Stimulated activated CD4-positive, alpha-beta T cell treated with anti-CD3 and anti-CD28 coated beads, Interleukin-4, amount 100 ng/mL, for 4 hours (primary cell): ENCODE data around the gene MAGI3.
"Not testable (repeated sequence)": the region's sequence is repeated elsewhere in the genome, so short reads cannot be mapped to it uniquely, and the experiment has no call there.

Experiments
- DNase-seq, 2 experiments: peaks; one replicate each; pipeline ENCODE4 v3.0.0-alpha.2; 2020

Gene MAGI3

DNA sequence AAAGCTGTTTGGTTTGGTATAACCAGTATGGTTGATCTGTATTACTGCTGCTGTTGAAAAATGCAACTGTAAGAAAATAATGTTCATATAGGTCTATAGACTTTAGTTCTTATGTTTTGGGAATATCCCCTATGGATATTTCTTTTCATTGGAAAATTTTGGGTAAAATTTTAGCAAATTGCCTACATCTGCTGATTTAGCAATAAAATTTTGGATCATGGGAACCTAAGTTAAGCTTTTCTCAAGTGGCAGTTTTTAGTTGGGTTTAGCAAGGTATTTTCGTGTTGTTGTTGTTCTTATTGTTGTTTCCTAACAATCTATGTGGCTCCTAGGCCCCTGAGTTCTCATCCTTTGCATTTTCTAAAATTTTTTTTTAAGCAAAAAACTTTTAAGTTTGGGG lies 201.9 kb downstream of the MAGI3 start:
- no peak for DNase-seq

- DNase-seq, result no peak
These were observed 203.4 kb downstream of the MAGI3 start for GRCh38 chr1:113593550-113594297.

DNA sequence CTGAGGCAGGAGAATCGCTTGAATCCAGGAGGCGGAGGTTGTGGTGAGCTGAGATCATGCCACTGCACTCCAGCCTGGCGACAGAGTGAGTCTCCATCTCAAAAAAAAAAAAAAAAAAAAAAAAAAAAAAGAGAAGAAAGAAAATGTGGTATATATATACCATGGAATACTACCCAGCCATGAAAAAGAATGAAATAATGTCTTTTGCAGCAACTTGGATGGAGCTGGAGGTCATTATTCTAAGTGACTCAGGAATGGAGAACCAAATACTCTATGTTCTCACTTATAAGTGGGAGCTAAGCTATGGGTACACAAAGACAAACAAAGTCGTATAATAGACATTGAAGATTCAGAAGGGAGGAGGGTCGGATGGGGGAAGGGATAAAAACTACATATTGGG lies 214.2 kb downstream of the MAGI3 start:
- DNase-seq, result not testable (repeated sequence)

DNA sequence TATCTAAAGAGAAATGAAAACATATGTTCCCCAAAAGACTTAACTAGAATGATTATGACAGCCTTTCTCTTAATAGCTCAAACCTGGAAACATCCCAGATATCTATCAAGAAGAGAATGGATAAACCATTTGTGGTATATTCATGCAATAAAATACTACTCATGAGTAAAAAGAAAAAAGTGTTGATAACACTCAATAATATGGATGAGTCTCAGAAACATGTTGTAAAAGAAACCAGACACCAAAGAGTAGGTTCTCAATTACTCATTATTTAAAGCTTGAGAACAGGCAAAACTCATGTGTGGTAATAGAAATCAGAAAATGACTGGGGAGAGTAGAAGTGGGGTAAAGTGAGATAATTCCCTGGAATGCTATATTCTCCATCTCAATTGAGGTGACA lies 214.8 kb downstream of the MAGI3 start:
- DNase-seq, result no peak

DNA sequence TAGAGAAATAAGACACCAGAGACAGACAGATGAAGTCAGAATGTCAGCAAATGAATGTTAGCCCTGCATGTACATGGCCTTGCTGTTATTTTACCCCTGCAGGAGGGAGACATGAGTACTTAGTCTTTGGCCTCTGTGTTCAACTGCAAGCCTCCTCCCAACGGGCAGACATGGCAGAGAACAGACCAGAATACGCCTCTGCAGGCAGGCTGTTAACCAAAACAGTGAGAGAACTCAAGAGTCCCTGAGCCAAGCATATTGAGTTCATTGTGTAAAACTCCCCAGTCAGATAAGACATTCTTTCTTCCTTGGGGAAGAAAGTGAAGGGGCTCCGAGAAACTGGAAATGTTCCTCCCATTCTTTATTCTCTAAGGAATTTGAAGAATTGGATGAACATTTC lies 218.1 kb downstream of the MAGI3 start:
- DNase-seq, result no peak

- DNase-seq, result no peak
These were observed 220.1 kb downstream of the MAGI3 start for GRCh38 chr1:113610372-113610771.

- no peak for DNase-seq
These were observed 225.1 kb downstream of the MAGI3 start for GRCh38 chr1:113615425-113615824.

GRCh38 chr1:113616156-113616555 lies 225.8 kb downstream of the MAGI3 start:
- DNase-seq, result no peak

- no peak for DNase-seq
These were observed 227.3 kb downstream of the MAGI3 start for GRCh38 chr1:113617438-113618141.

- DNase-seq, result no peak
These were observed 238.7 kb downstream of the MAGI3 start for GRCh38 chr1:113628997-113629396.

GRCh38 chr1:113630340-113631327 lies 240.3 kb downstream of the MAGI3 start:
- DNase-seq, result no peak

GRCh38 chr1:113641396-113641795 lies 251.1 kb downstream of the MAGI3 start:
- DNase-seq, result no peak

GRCh38 chr1:113647164-113647563 lies 256.8 kb downstream of the MAGI3 start:
- no peak for DNase-seq

- no peak for DNase-seq
These were observed 258.2 kb downstream of the MAGI3 start for GRCh38 chr1:113648478-113648877.

- no peak for DNase-seq
These were observed 262.5 kb downstream of the MAGI3 start for GRCh38 chr1:113652771-113653170.

DNA sequence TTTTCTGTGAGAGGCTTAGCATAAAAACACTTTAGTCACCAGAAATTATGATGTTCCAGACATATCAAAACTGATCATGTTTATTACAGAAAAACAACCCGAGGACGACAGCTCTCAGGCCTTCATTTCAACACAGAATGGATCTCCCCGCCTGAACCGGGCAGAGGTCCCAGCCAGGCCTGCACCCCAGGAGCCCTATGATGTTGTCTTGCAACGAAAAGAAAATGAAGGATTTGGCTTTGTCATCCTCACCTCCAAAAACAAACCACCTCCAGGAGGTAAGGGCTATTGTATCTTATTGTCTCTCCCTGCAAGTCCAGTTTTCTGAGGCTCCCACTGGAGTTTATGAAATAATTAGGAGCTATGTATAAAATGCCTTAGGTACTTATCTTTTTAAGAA lies 263.4 kb downstream of the MAGI3 start:
- no peak for DNase-seq

DNA sequence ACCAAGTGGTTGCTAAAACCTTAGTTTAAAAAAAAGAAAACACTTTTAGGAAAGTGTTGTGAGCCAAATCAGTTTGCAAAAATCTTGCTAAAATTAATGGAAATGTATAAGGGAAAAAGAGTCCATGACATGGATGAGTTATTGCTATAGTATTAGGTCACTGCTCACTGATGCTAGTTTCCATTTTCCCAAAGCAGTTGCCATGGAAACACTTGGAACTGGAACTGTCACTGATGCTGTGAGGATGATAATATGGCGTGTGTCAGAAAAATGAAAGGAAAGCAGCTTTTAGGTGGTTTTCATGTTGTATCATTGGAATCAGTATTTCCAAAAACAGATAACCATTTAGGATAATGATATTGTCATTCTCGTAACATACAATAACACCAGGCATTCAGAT lies 264.6 kb downstream of the MAGI3 start:
- DNase-seq, result no peak

DNA sequence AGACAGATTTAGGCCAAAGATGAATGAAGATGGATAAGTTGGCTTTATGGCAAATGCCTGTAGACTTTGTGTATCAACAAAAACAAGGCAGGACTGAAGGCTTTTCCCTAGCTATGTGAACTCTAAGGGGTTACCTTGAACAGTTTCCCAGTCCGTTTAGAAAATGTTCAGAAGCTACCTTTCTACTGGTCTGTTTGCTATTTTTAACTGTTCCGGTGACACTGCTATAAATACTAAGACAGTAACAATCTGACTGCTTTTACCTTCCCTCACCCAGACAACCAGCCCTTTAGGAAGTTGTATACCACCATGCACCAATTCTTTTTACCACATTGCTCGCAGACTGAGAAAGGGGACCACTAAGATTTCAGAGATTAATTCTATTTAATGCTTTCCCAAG lies 266.8 kb downstream of the MAGI3 start:
- DNase-seq, result no peak

- no peak for DNase-seq
These were observed 267.3 kb downstream of the MAGI3 start for GRCh38 chr1:113657556-113658063.

- no peak for DNase-seq
These were observed 268.7 kb downstream of the MAGI3 start for GRCh38 chr1:113659035-113659434.

- DNase-seq, result no peak
These were observed 269.2 kb downstream of the MAGI3 start for GRCh38 chr1:113659556-113659955.

- no peak for DNase-seq
These were observed 269.8 kb downstream of the MAGI3 start for GRCh38 chr1:113660088-113660487.

- DNase-seq, result no peak
These were observed 271.8 kb downstream of the MAGI3 start for GRCh38 chr1:113662101-113662500.
